Hematopoietic multipotent progenitor cell treated with erythropoietin and hydrocortisone succinate and interleukin-3 and kit ligand, for 4 days (in vitro differentiated cells): ENCODE data around the gene CELA3A.
"Not testable (repeated sequence)": the region's sequence is repeated elsewhere in the genome, so short reads cannot be mapped to it uniquely, and the experiment has no call there.

Experiments
- DNase-seq: peaks from one replicate; pipeline ENCODE4 v3.0.0-alpha.2; 2015

The CELA3A gene

DNA sequence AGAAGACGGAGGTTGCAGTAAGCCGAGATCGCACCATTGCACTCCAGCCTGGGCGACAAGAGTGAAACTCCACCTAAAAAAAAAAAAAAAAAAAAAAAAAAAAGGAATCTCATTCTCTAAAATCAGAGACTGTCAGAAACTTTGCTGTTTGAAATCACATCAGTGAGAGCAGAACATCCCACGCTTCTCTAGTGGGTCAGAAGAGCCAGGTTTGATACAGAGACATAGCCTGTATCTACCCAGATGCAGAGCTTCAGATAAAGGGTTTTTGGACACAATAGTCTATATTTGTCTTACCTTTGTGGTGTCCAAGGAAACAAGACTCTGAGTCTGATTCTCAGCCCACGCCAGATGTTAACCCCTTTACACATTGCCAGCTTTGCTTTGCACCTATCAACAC, 19.6 kb downstream of the CELA3A start:
- DNase-seq: no peak

DNA sequence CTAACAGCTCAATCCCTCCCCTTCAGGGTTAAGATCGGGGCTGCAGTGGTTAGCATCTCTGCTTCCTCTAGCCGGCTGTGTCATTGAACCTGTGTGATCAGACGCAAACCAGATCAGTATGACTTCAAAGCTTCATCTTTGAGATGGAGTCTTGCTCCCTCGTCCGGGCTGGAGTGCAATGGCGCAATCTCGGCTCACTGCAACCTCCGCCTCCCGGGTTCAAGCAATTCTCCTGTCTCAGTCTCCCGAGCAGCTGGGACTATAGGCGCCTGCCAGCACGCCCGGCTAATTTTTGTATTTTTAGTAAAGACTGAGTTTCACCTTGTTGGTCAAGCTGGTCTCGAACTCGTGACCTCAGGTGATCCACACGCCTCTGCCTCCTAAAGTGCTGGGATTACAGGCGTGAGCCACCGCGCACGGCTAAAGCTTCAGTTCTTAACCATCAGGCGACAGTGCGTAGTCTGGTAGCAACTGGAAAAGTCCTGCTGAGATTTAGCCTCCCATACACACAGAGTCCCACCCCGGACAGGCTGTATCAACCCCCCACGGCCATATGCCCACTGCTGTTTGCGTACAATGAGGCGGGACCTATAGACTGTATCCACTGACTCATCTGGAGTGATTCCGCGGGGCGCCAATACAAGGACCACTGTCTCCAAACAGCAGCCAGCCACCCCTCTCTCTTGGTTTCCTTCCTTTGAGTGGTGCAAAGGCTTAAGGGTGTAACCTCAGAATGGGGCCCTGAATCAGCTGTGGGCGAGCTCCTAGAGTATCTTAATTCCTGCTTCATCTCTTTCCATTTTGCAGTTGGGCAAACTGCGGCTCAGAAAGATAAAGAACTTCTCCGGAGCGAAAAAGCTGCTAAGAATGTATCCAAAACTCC, 23.3 kb downstream of the CELA3A start:
- peak; percentile 92 for DNase-seq

DNA sequence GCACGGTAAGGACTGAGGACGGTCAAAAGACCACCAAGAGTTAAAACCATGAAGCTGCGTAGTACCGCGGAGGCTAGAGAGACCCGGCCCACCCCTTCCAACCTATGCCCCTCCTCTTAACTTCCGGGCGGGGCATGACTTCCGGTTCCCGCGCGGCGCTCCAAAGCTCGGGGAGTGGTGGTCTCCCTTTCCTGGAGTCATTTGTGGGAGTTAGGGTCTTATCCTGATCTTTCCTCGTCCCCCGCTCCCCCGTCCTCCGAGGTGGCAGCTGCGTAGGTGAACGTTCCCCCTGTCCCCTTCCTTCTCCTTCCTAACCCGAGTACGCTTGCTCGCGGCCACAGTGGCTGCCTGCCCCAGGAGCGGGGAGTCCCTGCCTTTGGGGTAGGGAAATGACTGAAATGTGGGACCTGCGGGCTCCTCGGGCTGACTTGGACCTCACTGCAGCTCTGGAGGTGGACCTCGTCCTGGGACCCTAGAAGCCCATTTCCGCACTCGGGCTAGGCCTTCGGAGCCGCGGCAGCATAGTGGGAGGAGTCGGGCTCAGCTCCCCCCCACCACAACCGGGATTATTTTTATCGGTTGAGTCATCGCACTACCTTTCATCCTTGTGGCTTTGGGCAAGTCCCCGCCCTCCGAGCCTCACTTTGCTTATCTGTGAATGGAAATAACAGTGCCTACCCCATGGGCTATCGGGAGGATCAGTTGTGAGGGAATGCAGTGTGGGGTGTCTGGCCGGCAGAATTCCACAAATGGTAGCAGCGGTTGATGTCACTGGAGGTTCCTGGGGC, 24.1 kb downstream of the CELA3A start:
- peak; percentile 97 for DNase-seq

GRCh38 chr1:22026924-22027289, 25.4 kb downstream of the CELA3A start:
- no peak for DNase-seq

- no peak for DNase-seq
Observed at GRCh38 chr1:22030057-22030456, 28.6 kb downstream of the CELA3A start.

DNA sequence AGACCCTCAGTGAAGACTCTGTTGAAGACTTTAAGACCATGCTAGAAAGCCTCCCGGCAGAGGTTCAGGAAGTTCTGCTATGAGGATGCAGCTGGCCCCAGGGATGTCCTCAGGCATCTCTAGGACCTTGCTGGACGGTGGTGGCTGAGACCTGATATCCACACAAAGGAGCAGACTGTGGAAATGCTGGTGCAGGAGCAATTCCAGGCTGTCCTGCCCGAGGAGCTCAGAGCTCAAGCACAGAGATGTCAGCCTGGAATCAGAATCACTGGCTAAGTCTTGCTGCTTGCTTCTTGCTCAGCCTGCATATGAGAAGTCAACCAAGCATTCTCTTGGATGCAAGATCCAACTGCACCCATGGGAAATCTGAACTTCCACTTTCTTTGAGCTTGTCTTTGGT, 29.0 kb downstream of the CELA3A start:
- DNase-seq: no peak

- DNase-seq: peak; percentile 54
Observed at GRCh38 chr1:22031214-22031962, 29.9 kb downstream of the CELA3A start.

DNA sequence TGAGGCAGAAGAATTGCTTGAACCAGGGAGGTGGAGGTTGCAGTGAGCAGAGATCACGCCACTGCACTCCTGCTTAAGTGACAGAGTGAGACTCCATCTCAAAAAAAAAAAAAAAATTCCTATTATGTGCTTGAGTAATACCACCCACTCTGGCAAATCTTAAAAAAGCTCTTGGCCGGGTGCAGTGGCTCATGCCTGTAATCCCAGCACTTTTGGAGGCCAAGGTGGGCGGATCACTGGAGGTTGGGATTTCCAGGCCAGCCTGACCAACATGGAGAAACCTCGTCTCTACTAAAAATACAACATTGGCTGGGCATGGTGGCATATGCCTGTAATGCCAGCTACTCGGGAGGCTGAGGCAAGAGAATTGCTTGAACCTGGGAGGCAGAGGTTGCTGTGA, 33.4 kb downstream of the CELA3A start:
- not testable (repeated sequence) for DNase-seq

DNA sequence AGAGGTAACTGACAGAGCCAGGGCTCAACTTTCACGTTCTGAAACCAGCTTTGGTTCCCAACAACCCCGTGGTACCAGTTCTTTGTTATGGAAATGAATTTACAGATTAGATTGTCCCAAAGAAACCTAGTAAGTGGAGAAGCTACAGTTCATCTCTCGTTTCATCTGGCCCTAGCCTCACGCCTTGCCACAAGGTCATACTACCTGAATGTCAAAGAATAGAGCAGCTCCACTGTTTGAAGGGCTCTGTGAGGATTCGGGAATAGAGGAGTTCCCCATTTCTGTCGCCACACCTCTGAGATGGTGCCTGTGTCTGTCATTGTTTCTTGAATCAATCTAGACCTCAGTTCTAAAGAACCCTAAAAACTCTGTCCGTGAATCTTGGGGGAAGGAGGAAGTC, 36.1 kb downstream of the CELA3A start:
- no peak for DNase-seq

GRCh38 chr1:22038036-22038435, 36.6 kb downstream of the CELA3A start:
- no peak for DNase-seq

GRCh38 chr1:22039594-22040285, 38.3 kb downstream of the CELA3A start:
- peak; percentile 99 for DNase-seq

DNA sequence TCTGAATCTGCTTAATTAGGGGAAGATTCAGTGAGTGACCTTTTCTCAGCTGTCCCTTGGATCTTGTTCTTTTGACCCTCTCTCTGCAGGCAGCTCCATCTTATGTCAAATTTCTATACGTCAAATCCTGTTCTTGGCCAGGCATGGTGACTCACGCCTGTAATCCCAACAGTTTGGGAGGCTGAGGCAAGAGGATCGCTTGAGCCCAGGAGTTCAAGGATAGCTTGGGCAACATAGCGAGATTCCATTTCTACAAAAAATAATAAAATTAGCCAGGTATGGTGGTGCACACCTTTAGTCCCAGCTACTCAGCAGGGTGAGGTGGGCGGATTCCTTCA, 38.8 kb downstream of the CELA3A start:
- DNase-seq: no peak

DNA sequence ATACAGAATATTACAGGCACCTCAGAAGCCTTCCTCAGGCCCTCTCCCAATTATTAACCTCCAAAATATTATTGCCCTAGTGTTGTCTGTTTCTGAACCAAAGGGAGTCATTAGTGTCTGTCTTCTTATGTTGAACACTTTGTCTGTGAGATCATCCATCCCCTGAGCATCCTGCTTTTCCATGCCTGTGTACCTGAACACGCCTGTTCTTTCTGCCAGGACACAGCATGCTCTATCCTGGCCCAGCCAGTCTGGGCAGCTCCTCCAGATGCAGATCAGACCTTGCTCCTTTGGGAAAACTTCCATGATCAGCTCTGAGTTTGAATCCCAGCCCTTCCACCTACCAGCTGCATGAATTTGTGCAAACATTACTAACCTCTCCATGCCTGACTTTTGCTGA, 40.0 kb downstream of the CELA3A start:
- DNase-seq: no peak

DNA sequence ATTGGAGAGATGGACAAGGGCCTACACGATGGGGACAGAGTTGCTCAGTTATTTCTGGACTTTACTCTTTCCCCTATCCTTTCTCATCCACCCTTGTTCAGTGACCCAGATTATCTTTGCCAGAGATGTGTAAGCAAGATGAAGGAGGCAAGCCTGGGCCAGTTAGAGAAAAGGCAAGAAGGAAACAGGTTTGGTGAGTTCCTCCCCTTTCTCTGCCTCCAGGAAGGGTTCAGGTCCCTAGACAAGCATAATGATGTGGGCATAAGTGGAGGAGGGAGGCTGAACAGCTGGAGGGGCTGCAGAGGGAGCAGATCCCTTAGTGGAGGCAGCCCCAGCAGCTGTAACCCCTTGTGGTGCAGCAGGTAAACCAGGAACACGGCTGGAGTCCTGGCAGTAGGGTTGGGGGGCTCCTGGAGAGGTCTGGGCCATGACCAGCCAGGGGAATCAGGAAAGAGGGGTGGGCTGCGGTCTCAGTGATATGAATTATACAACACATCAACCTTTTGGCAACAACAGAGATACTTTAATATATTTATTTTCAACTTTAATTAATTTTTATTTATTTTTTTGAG, 41.8 kb downstream of the CELA3A start:
- no peak for DNase-seq

DNA sequence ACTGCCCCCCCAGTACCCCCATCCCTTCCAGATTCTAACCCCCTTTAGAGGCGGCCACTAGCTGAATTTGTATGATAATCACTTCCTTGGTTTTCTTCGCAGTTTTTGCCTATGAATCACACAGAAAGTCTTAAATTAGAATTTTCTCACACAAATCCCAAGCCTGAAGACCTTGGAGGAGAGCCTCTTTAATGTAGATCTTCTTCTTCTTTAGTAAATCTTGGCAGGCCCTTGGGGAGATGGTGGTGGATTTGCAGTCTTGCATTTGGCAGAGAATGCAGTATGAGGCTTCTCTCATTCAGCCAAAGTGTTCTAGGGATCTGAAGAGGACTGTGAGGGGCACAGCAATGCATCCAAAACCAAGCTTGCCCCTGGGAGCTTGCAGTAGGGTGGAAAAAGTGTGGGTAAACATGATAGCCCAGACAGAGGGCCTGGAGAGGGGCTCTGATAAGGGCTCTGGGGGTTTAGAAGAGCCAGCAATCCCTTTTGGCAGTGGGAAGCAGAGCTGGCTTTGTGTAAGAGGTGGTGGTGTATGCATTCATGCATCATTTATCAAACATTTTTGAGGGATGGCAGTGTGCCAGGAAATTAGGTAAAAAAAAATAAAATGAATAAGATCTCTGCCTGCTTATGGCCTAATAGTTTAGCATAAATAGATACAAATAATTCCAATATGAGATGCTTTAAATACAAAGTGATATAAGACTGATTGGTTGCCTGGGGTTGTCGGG, 43.4 kb downstream of the CELA3A start:
- peak; percentile 57 for DNase-seq

GRCh38 chr1:22045604-22046228, 44.3 kb downstream of the CELA3A start:
- DNase-seq: no peak

GRCh38 chr1:22048351-22049192, 47.1 kb downstream of the CELA3A start:
- no peak for DNase-seq

- no peak for DNase-seq
Observed at GRCh38 chr1:22050330-22050729, 48.9 kb downstream of the CELA3A start.

GRCh38 chr1:22051607-22052114, 50.2 kb downstream of the CELA3A start:
- no peak for DNase-seq
